GM18858 (cell line): Measurements from ENCODE around the gene ISG20L2.

Experiments
- ATAC-seq: cut with Tn5 transposase; IDR thresholded peaks from one replicate; pipeline ENCODE4 v1.9.1; 2021; ENCODE audit not compliant: unreplicated experiment

The ISG20L2 gene

GRCh38 chr1:156707417-156708217 is 20.9 kb downstream of the ISG20L2 start:
- no peak for ATAC-seq

- no peak for ATAC-seq
These were observed 21.7 kb downstream of the ISG20L2 start for GRCh38 chr1:156706657-156707416.

GRCh38 chr1:156705918-156706656 is 22.5 kb downstream of the ISG20L2 start:
- no peak for ATAC-seq

- no peak for ATAC-seq
These were observed 23.1 kb downstream of the ISG20L2 start, which contains the start of gene CRABP2 for GRCh38 chr1:156705321-156705917. TSS of gene CRABP2 (minus strand) at chr1:156705583. CDS start at chr1:156705446, 137 bp downstream.

GRCh38 chr1:156704930-156705320 is 23.6 kb downstream of the ISG20L2 start:
- ATAC-seq = no peak

GRCh38 chr1:156704166-156704711 is 24.3 kb downstream of the ISG20L2 start:
- no peak for ATAC-seq

GRCh38 chr1:156703741-156704140 is 24.8 kb downstream of the ISG20L2 start:
- no peak for ATAC-seq

GRCh38 chr1:156703336-156703735 is 25.2 kb downstream of the ISG20L2 start:
- ATAC-seq = no peak

GRCh38 chr1:156700736-156701531 is 27.6 kb downstream of the ISG20L2 start:
- ATAC-seq = no peak

GRCh38 chr1:156698995-156699394 is 29.6 kb downstream of the ISG20L2 start:
- ATAC-seq = no peak

- no peak for ATAC-seq
These were observed 31.1 kb downstream of the ISG20L2 start for GRCh38 chr1:156697481-156697880.

GRCh38 chr1:156696755-156697154 is 31.8 kb downstream of the ISG20L2 start:
- ATAC-seq = no peak

GRCh38 chr1:156694690-156694962 is 33.9 kb downstream of the ISG20L2 start:
- ATAC-seq = no peak

GRCh38 chr1:156693848-156694689 is 34.5 kb downstream of the ISG20L2 start:
- no peak for ATAC-seq

- no peak for ATAC-seq
These were observed 35.4 kb downstream of the ISG20L2 start for GRCh38 chr1:156692925-156693847.

- ATAC-seq = no peak
These were observed 36.1 kb downstream of the ISG20L2 start for GRCh38 chr1:156692441-156692924.

- no peak for ATAC-seq
These were observed 36.7 kb downstream of the ISG20L2 start for GRCh38 chr1:156691665-156692440.
